HG02870 (cell line): Measurements from ENCODE around the gene NDUFS2.

Experiments
- ATAC-seq: cut with Tn5 transposase; IDR thresholded peaks from one replicate; pipeline ENCODE4 v1.9.1; 2021; ENCODE audit warnings: mild to moderate bottlenecking, moderate library complexity; ENCODE audit not compliant: unreplicated experiment

The NDUFS2 gene

GRCh38 chr1:161193561-161194235, 8.5 kb upstream of the NDUFS2 start:
- ATAC-seq, result no peak

DNA sequence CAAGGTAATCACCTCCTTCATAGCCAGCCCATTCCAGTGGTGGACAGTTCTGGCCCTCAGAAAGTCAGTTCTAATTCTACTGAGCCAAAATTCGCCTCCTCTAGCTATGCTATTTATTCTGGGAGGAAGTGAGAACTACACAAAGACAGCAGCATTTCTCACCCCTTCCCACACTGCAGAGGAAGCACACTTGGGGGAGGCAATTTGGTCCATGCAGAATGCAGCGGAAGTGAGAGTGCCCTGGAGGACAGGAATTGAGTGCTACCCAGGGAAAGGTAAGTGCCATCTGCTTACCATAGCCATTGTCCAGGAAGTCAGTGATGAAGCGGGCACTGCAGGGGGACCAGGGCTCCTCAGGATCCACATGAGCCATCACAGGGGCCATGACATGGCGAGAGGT, 7.0 kb upstream of the NDUFS2 start:
- ATAC-seq, result no peak

- ATAC-seq, result no peak
These were observed 6.1 kb upstream of the NDUFS2 start for GRCh38 chr1:161196111-161196510.

GRCh38 chr1:161196521-161197451, 5.4 kb upstream of the NDUFS2 start:
- ATAC-seq, result no peak

DNA sequence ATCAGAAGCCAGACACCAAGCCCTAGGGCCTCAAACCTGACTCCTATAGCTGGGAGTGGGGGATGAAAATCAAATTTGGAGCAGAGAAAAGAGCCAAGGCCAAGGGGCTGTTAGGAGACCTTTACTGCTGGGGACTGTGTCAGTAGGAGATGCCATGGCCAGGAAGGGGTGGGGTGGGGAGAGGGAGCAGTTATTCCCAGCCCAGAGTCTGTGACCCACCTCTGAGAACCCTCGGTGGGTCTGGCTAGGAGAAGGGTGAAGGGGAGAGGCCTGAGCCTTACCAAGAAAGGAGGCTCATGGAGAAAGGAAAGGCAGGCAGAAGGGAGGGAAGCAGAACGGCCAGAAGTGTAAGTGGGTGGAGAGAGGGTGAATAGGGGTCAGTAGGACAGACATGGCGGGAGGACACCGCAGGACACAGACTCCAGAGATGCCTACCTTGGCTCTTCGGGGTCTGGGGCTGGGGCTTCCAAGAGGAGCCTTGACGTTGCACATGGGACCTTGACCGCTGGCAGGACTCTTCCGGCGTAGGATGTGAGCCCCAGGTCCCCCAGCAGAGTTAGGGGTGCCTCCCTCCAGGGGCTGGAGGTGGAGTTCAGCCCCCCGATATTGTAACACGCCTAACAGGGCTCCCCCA, 4.5 kb upstream of the NDUFS2 start:
- no peak for ATAC-seq

DNA sequence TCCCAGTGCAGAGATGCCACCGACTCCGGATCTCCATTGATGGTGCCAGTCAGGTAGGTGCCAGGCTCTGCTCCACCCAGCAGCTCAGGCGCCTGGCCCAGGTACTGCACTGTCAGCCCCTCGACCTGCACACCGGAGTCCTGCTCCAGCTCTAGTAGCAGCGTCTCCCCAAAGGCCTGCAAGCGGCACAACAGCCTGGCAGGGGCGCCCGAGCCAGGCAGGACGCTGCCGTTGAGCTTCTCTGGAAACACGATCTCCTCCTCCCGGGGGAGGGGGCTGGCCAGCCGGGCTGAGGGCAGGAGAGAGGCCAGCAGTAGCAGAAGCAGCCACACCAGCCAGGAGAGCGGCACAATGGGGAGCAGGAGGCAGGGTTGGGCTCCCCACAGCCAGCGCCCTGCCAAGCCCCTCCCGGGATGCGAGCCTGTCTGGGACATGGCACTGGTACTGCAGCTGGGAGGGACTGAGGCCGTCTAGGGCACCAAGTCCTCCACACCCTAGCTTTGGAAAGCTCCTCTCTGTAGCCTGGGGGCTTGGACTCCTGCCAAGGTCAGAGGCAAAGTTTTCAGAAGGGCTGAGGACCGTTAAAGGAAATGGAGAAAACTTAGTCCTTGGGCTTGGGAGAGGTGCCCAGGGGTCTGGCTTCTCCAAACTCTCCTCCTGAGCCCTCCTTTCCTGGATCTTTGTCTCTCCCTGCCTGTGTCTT, 3.8 kb upstream of the NDUFS2 start:
- no peak for ATAC-seq

DNA sequence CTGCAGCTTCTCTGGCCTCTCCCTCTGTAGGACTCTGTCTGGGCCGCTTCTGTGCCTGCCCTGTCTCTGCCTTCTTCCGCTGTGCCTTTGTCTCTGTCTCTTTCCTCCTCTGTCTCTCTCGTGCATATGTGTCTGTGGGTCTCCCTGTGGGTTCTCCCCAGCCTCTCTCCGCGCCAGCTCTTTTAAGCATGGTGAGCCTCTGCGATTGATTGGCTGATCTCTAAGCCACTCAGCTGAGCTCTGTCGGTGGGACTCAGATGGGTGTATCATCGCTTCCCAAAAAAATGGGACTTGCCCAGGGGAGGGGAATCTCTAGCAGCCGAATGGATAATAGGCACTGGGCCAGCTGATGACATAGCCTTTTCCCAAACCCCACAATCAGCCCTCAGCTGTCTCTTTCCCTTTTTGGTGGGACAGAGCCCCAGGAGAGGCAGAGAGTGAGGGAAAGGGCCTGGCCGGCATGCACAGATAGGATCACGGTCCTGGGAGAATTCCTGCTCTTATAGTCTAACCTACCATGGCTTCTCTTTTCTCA, 3.2 kb upstream of the NDUFS2 start, which contains the start of gene ADAMTS4:
TSS of gene ADAMTS4 (minus strand) at position 158 of the 535 bp plus-strand sequence. CDS start 427 bp downstream, outside the sequence.
- no peak for ATAC-seq

- no peak for ATAC-seq
These were observed 2.5 kb upstream of the NDUFS2 start for GRCh38 chr1:161199506-161200139.

DNA sequence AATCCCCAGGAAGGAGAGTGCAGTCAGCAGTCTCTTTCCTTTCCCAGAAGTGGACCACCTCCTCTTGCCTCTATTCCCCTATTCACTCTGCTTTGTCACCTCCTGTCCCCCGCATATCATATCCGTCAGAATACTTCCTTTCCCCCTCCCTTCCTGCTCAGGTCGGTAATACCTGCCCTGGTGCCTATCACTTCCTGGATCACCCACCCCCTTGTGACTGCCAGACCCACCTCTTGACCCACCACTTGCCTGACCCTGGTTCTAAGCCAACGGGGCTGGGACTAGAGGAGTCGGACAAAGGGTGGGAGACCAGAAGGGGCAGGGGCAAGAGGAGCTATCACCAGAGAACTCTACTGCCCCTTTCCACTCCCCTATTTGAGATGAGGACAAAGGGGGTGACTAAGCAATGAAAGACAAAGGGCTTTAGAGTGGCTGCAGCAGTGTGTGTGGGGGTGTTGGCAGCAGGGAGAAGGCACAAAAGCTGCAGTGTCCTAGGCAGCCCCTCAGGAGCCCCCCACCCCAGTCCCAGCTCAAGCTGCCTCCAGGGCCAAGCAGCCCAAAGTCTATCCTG, 1.7 kb upstream of the NDUFS2 start:
- no peak for ATAC-seq

GRCh38 chr1:161200992-161201835, 953 bp upstream of the NDUFS2 start:
- no peak for ATAC-seq

DNA sequence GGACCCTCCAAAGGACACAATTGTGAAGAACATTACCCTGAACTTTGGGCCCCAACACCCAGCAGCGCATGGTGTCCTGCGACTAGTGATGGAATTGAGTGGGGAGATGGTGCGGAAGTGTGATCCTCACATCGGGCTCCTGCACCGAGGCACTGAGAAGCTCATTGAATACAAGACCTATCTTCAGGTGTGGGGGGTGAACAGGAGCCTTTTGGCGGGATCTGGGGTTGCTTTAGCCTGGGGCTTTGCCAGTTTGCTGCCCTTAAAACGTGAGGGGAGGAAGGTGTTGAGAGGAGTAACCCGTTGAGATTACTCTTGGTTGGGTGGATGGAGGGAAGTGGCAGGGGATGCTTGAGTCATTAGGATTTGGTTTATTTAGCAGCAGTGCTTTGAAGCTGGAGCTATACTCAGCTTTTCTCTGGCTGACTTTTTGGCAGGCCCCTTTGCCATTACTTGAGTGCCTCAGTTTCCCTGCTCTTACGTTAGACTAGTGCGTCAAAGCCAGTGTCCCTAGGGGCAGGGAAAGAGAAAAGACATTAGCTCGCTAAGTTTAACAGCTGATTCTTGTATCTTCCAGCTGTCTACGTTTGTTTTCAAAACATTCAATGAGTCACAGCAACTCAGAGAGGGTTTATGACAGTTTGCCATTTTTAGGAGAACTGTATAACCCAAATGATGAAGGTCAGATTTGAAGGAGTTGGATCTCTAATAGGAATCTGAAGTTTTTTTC, 4.4 kb downstream of the NDUFS2 start:
- no peak for ATAC-seq

- no peak for ATAC-seq
These were observed 5.0 kb downstream of the NDUFS2 start for GRCh38 chr1:161207173-161207572.

- no peak for ATAC-seq
These were observed 7.7 kb downstream of the NDUFS2 start for GRCh38 chr1:161209790-161210409.

DNA sequence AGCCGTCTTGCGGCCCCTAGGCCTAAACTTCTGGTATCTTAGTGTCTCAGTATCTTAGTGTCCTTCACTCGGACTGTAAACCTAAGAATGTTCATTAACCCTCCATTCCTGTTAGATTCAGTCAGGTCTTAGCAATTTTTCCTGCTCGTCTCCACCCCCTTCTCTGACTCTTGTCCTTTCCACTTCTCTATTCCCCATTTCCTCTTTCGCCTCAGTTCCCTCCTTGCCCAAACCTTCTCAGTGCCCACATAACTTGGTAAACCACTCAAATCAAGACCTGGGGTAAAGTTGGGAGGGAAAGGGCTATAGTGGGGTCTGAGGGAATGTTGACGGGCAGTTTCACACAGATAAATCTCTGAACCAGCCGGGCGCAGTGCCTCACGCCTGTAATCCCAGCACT, 12.2 kb downstream of the NDUFS2 start:
- ATAC-seq, result no peak

GRCh38 chr1:161215076-161215475, 12.9 kb downstream of the NDUFS2 start, which contains the start of gene FCER1G:
TSS of gene FCER1G (plus strand) at chr1:161215295. CDS start at chr1:161215322, 27 bp downstream.
- no peak for ATAC-seq

- peak; percentile 80 for ATAC-seq
These were observed 15.0 kb downstream of the NDUFS2 start for GRCh38 chr1:161216945-161217712.

DNA sequence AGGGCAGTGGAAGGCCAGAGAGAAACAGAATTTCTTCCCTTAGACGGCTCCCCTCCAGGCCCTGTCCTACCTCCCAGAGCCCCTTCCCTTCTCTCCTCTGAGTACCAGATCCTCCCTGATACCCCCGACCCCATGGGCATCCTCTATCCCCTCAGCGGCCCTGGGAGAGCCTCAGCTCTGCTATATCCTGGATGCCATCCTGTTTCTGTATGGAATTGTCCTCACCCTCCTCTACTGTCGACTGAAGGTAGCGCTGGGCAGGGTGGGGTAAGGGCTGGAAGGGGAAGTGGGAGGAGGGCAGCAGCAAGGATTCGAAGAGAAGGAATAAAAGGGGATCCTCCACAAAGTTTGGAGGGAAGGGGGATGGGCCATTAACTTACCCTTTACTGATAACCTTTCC, 15.7 kb downstream of the NDUFS2 start:
- no peak for ATAC-seq
